LNCAP (cell line): Measurements from ENCODE around the gene ZNF433.

ENCODE experiments used
- CTCF ChIP-seq: fragments of 450-650 bp; IDR thresholded peaks from 2 replicates; pipeline ENCODE4 v1.5.1; 2017; ENCODE audit warnings: mild to moderate bottlenecking

ZNF433 gene

GRCh38 chr19:12052091-12052496 is 16.6 kb upstream of the ZNF433 start:
- TF ChIP-seq CTCF, result no peak

GRCh38 chr19:12047868-12048267 is 12.4 kb upstream of the ZNF433 start:
- TF ChIP-seq CTCF, result no peak

GRCh38 chr19:12043752-12044422 is 8.4 kb upstream of the ZNF433 start:
- TF ChIP-seq CTCF, result no peak

- no peak for TF ChIP-seq CTCF
These were observed 7.4 kb upstream of the ZNF433 start for GRCh38 chr19:12042893-12043292.

- TF ChIP-seq CTCF, result no peak
These were observed 859 bp downstream of the ZNF433 start for GRCh38 chr19:12034620-12035019.

- no peak for TF ChIP-seq CTCF
These were observed 1.3 kb downstream of the ZNF433 start for GRCh38 chr19:12034198-12034597.

- no peak for TF ChIP-seq CTCF
These were observed 19.7 kb downstream of the ZNF433 start for GRCh38 chr19:12015753-12016116.
